Stimulated activated CD4-positive, alpha-beta T cell treated with anti-CD3 and anti-CD28 coated beads, Interleukin-1b, Interleukin-23, amount 100 ng/mL, for 1 hour (primary cell): Measurements from ENCODE around the gene NPHS1.
A peak's percentile ranks its signal among the peaks of the same experiment; 100 is the strongest.
"Not testable (repeated sequence)": the region's sequence is repeated elsewhere in the genome, so short reads cannot be mapped to it uniquely, and the experiment has no call there.

Experiments used
- DNase-seq, 2 donors: peaks; one replicate each; pipeline ENCODE4 v3.0.0-alpha.2; 2020; ENCODE audit warnings: low read depth in 2 of 2

Gene NPHS1

DNA sequence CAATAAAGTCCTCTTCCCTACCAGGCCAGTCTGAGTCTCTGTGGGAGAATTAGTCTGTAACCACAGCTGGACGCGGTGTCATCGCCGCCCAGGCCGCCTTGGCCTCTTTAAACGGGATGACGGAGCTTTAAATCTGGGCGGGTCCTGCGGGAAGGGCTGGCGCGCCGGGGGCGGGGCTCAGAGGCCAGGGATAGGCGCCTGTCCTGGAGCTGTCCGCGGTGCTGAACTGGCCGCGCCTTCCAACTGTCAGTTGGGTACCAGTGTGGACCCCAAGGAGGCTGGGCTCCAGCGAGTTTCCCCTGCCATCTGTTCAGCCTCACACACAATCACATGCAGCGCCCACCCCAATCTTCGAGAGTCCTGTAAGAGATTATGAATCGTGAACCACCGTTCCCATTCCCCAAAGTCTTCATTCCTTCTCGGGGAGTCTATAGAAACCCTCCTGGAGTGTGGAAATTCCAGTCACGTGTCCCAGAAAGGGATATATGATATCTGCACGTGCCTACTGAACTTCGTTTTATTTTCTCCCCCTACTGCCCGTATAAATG is 27.5 kb upstream of the NPHS1 start:
- peak in 1 of 2 donors; percentile 47 for DNase-seq

DNA sequence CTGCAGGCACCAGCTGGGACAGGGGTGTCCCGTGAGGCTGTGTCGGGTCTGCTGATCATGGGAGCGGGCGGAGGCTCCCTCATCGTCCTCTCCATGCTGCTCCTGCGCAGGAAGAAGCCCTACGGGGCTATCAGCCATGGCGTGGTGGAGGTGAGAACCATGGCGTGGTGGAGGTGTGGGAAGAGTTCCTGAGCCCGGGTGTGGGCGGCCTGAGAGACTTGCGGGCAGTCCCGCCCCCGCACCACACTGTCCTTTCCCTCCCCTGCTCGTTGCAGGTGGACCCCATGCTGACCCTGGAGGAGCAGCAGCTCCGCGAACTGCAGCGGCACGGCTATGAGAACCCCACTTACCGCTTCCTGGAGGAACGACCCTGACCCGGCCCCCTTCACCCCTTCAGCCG is 26.8 kb upstream of the NPHS1 start:
- DNase-seq = no peak

DNA sequence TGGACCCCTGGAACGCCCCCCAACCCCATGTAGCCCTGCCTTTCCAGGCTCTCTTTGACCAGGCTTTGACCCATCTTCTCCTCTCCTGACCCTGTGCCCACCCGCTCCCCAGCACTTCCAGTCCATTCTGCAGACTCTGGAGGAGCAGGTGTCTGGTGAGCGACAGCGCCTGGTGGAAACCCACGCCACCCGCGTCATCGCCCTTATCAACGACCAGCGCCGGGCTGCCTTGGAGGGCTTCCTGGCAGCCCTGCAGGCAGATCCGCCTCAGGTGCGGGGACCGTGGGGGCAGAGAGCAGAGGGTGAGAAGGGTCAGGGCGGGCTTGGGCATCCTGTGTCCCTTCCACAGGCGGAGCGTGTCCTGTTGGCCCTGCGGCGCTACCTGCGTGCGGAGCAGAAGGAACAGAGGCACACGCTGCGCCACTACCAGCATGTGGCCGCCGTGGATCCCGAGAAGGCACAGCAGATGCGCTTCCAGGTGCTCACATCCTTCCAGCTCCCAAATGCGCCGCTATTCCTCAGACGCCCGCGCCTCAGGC is 22.2 kb upstream of the NPHS1 start:
- DNase-seq = no peak

DNA sequence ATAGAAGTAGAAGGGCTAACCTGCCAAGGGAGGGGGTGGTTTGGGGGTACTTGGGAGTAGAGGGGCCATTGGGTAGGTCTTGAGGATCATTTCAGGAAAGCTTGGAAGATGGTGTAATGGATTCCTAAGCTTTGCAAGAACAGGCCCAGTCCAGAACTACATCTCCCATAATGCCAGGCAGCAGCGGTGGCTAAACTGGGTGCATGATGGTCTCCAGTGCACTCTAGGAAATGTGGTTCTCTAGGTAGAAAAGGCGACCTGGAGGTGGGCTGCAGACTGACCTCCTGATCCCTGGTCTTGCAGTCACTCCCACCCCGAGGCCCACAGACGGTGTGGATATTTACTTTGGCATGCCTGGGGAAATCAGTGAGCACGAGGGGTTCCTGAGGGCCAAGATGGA is 19.9 kb upstream of the NPHS1 start:
- DNase-seq = no peak

GRCh38 chr19:35871611-35872010 is 19.3 kb upstream of the NPHS1 start:
- DNase-seq = no peak

GRCh38 chr19:35870798-35871197 is 18.5 kb upstream of the NPHS1 start:
- DNase-seq = no peak

- DNase-seq = not testable (repeated sequence)
Measured at GRCh38 chr19:35870124-35870736, 17.9 kb upstream of the NPHS1 start.

DNA sequence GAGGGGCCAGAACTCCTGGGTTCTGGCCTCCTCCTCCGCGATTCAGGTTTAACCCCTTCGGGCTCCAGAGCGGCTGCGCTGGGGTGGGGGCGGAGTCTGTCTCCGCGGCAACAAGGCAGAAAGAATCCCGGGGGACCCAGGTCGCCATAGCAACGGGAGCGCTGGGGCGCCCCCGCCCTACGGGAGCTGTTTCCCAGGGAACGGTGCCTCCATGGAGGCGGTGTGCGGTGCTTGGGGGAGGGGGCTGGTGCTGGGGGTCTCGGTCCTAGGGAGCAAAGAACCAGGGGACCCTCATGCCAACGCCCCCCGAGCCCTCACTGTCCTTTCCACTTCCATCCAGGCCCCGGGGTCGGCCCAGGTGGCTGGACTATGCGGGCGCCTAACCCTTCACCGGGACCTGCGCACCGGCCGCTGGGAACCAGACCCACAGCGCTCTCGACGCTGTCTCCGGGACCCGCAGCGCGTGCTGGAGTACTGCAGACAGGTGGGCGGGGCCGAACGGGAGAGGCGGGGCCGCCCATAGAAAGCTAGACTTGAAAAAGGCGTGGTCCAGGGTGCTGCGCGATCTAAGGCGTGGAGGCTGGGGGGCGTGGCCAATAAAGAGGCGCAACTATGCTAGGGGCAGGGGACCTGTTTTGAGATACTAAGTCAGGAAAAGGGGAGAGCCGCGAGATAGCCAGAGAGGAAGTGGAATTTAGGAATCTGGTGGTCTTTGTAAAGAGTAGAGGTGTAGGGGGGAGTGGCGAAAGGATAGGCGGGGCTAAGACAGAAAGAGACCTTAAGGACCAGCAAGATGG is 17.2 kb upstream of the NPHS1 start:
- DNase-seq = peak in 1 of 2 donors; percentile 69

DNA sequence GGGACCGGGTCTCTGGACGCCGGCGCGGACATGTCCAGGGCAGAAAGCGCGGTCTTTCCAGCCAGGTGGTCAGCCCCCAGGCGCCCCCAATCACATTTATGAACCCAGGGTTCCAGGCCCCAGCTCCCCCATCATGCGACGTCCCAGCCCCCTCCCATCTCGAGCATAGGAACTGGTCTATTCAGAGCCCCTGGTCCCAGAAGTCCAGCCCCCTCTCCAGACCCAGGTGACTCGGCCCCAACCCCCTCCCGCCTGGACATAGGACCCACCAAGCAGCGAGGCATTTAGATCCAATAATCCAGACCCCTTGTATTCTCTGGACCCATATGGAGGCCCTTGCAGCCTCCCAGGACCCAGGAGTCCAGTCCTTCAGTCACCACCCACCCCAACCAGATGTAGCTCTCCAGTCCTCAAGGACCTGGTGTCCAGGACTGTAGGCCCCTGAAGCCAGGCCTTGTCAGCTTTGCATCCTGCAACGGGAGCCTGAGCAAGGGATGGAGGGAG is 16.6 kb upstream of the NPHS1 start:
- no peak for DNase-seq

GRCh38 chr19:35868172-35868822 is 16.0 kb upstream of the NPHS1 start, which contains the start of gene APLP1:
Gene APLP1 (plus strand): TSS chr19:35868574. CDS start chr19:35868637, 63 bp downstream.
- peak in 1 of 2 donors; percentile 57 for DNase-seq

GRCh38 chr19:35863018-35863417 is 10.7 kb upstream of the NPHS1 start:
- no peak for DNase-seq

DNA sequence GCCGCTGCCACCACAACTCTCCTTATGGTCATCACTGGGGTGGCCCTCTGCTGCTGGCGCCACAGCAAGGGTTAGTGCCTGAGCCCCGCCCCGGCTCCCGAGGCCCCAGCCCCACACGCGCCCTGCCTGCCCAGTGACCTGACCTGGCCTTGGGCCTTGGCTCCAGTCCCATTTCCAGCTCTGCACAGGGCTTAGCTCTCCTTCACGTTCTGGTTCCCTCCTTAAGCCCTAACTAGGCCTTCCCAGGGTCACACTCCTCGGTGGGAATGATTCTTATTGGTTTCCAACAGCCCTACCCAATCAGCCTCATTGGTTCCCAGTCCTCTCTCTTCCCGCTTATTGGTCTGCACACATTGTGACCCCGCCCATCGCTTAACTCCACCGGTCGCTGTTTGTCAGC is 10.2 kb upstream of the NPHS1 start:
- DNase-seq = no peak

DNA sequence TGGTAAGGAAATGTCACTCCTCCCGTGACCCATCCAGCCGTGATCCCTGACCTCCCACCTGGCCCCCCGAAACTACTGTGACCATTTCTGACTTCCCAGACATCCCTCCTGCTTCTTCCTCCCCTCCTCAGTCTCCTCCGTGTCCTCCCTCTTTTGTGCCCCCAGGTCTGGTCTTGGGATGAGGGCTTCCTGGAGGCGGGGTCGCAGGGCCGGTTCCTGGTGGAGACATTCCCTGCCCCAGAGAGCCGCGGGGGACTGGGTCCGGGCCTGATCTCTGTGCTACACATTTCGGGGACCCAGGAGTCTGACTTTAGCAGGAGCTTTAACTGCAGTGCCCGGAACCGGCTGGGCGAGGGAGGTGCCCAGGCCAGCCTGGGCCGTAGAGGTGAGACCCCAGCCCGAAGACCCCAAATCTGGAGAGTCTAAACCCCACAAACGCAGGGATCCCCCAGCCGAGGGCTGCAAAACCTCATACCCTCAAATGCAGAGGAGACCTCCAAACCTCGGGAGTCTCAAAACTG is 9.4 kb upstream of the NPHS1 start:
- DNase-seq = no peak

DNA sequence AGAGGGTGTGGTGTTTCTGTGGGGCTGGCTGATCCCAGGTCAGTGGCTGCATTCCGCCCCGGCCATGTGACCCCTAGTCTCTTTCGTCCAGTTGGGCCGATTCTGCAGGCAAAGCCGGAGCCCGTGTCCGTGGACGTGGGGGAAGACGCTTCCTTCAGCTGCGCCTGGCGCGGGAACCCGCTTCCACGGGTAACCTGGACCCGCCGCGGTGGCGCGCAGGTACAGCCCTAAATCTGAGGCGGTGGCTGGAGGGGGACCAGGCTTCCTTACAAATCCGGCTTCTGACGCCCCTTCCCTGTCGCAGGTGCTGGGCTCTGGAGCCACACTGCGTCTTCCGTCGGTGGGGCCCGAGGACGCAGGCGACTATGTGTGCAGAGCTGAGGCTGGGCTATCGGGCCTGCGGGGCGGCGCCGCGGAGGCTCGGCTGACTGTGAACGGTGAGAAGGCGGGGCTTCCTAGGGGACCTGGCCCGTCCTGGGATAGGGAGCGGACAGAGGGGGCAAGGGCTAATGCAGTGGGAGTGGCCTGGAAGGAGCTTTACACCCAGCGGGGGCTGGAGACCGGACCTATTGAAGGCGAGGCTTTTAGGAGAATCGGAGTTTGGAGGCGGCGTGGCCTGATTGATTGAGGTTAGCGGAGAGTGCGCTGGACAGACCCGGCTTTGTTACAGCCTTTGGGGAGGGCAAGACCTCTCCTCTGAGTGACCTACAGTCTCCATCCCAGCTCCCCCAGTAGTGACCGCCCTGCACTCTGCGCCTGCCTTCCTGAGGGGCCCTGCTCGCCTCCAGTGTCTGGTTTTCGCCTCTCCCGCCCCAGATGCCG is 8.7 kb upstream of the NPHS1 start:
- no peak for DNase-seq

- DNase-seq = no peak
Measured at GRCh38 chr19:35860436-35860817, 8.1 kb upstream of the NPHS1 start.

DNA sequence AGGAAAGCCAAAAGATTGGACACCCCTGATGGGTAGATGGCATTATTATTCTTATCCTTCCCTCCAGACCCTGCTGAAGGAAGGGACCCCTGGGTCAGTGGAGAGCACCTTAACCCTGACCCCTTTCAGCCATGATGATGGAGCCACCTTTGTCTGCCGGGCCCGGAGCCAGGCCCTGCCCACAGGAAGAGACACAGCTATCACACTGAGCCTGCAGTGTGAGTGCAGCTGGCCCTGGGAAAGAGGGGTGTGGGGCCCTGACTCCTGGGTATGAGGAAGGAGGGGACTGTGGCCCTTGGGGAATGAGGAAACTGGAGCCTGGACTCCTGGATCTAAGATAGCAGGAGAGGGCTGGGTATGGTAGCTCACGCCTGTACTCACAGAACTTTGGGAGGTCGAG is 7.1 kb upstream of the NPHS1 start:
- DNase-seq = no peak

DNA sequence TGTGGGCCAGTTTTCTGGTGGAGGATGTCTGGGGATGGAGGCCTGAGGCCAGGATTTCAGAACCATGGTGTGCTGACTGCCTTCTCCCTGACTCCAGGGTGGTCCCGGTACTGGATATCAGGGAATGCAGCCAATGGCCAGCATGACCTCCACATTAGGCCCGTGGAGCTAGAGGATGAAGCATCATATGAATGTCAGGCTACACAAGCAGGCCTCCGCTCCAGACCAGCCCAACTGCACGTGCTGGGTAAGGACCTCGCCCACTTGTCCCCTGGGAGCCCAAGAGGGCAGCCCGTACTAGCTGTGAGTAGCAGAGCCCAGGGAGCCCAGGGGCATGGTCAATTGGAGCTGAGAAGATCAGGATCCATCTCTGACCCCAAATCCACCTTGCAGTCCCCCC is 6.0 kb upstream of the NPHS1 start:
- no peak for DNase-seq

DNA sequence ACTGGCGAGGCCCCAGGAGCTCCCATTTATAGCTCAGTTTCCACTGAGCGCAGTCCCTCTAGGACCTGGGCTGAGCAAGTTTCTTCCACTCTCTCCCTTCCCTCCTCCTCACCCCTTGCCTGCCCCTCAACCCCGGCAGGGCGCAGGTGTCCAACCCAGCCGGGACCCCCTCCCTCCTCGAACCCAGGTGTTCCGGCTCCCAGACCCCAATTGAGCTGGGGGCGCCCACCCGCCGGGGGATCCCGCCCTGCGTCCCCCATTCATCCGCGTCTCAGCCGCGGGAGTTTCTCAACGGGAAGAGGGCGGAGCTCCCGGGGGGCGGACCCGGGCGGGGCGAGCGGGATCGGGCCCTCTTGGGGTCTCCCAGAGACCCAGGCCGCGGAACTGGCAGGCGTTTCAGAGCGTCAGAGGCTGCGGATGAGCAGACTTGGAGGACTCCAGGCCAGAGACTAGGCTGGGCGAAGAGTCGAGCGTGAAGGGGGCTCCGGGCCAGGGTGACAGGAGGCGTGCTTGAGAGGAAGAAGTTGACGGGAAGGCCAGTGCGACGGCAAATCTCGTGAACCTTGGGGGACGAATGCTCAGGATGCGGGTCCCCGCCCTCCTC is 4.3 kb upstream of the NPHS1 start, which contains the start of gene KIRREL2:
Gene KIRREL2, plus strand, starts transcription at position 366 of the 604 bp plus-strand sequence. Its CDS starts 209 bp downstream, at position 575.
- peak in 1 of 2 donors; percentile 12 for DNase-seq

DNA sequence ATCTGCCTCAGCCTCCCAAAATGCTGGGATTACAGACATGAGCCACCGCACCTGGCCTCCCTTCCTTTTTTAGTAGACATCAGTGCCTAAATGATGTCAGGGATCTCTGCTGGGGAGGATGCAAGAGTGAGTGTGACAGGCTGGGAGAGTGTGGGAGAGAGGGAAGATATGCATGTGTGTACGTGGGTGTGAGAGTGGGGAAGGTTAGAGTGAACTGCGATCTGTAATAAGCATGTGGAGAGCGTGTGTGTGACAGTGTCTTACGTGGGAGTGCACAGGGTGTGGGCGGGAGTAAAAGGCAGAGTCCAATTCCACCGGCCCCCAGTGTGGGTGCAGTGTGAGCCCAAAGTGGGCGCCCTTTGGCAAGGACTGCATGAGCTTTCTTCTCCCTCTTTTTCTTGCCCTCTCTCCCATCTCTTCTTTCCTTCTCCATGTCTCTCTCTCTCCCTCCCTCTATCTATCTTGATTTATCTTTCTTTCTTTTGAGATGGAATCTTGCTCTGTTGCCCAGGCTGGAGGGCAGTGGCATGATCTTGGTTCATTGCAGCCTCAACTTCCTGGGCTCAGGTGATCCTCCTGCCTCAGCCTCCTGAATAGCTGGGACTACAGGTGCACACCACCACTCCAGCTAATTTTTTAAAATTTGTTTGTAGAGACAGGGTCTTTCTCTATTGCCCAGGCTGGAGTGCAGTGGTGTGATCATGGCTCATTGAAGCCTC is 893 bp upstream of the NPHS1 start:
- DNase-seq = no peak
